OCI-LY7 (cell line): Measurements from ENCODE around the gene TAP1.

Experiments
- CTCF ChIP-seq: fragments of 200-600 bp; sonication (generic); conservative IDR thresholded peaks from 2 replicates; pipeline ENCODE4 v1.5.1; 2014; ENCODE audit warnings: mild to moderate bottlenecking, antibody characterized with exemption, low read length, moderate library complexity, mixed read lengths
- EZH2phosphoT487 ChIP-seq: fragments of 200-600 bp; sonication (generic); IDR thresholded peaks from 2 replicates; pipeline ENCODE4 v1.6.1; 2018; ENCODE audit warnings: low read depth, borderline replicate concordance, mild to moderate bottlenecking, mixed run types, antibody characterized with exemption, low read length, moderate library complexity, mixed read lengths

DNA sequence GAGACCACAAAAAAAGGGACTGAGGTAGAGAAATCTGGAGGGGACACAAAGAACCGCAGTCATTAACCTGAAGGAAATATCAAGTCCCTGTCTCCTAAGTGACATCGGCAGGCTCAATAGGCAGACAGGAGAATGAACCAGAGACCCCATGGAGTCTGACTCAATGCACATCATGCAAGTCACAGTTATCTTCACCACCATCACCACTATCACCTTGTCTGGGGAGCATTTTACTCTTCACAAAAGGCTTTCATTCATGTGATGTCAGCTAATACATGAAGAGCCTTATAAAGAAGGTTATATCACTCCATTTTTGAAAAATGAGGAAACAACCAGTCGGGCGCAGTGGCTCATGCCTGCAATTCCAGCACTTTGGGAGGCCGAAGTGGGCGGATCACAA, 4.4 kb downstream of the TAP1 start:
- no peak for TF ChIP-seq CTCF
- no peak for TF ChIP-seq EZH2phosphoT487
